A549 (cell line): ENCODE measurements around the gene ENDOG. TPM values are rescaled to one million over a fixed set of nuclear protein-coding genes. Genes with fewer than 3 reads are reported as not detected.
"Not testable (repeated sequence)": the region's sequence is repeated elsewhere in the genome, so short reads cannot be mapped to it uniquely, and the experiment has no call there.

ENCODE experiments used
- ATAC-seq, 2 experiments: fragments of 200-7000 bp in 1 of 2; fragments of >200 bp in 1 of 2; cut with Nextera tagmentation in 1 of 2; cut with Tn5 transposase in 1 of 2; 3 replicates each; pipeline versions ENCODE4 v1.8.0 to v1.9.1; 2018 to 2020; ENCODE audit warnings: mild to moderate bottlenecking in 1 of 2, moderate library complexity in 1 of 2
- CTCF ChIA-PET: fragments of 300-600 bp; sonication (Branson Sonifier 250); formaldehyde crosslinking; extraction: SDS; loops from one replicate; lab custom pipeline; 2021; ENCODE audit warnings: antibody characterized with exemption, inconsistent platforms; lab: Yijun Ruan, JAX
- POLR2A ChIA-PET: fragments of 350-600 bp; formaldehyde crosslinking; extraction: SDS; loops from one replicate; lab custom pipeline; 2021; ENCODE audit warnings: antibody characterized with exemption, inconsistent platforms; lab: Yijun Ruan, JAX
- DNase-seq, 2 experiments: peaks; one replicate each; pipeline versions ENCODE4 v3.0.0 to v3.0.0-alpha.2; 2011 to 2016; ENCODE audit warnings: low read depth in 1 of 2, low spot score in 1 of 2
- FAIRE-seq: peaks from 2 replicates; lab custom pipeline; 2011; peaks lifted over from hg19 to GRCh38; lab: Jason Lieb, UNC
- H3K27ac ChIP-seq, 2 experiments: fragments of >200 bp; sonication (Bioruptor Twin); formaldehyde crosslinking; 3 replicates each; pipeline ENCODE4 v1.5.1; 2016 to 2017
- H3K4me1 ChIP-seq: fragments of >200 bp; sonication (Bioruptor Twin); formaldehyde crosslinking; 3 replicates; pipeline ENCODE4 v1.6.1; 2016
- H3K4me2 ChIP-seq: fragments of >200 bp; sonication (Bioruptor Twin); formaldehyde crosslinking; 3 replicates; pipeline ENCODE4 v1.6.1; 2016
- H3K4me3 ChIP-seq: fragments of >200 bp; sonication (Bioruptor Twin); formaldehyde crosslinking; 3 replicates; pipeline ENCODE4 v1.5.1; 2016
- H3K9me3 ChIP-seq: fragments of >200 bp; sonication (Bioruptor Twin); formaldehyde crosslinking; 3 replicates; pipeline ENCODE4 v1.6.1; 2016
- EHMT2 ChIP-seq: fragments of 200-600 bp; sonication (generic); IDR thresholded peaks from 2 replicates; pipeline ENCODE4 v1.6.1; 2016; ENCODE audit warnings: antibody characterized with exemption, low read depth, mild to moderate bottlenecking, moderate library complexity
- MAFK ChIP-seq: fragments of 450-650 bp; IDR thresholded peaks from 2 replicates; pipeline ENCODE4 v1.6.1; 2014; ENCODE audit not compliant: partially characterized antibody
- WGBS: methylation state at CpG from one replicate; pipeline ENCODE4 v1.1.6; 2017; ENCODE audit errors: missing lambda C conversion rate; 5-methylcytosine and 5-hydroxymethylcytosine counted together
- polyA plus RNA-seq, 4 experiments: library from polyadenylated mRNA; depleted of rRNA in 3 of 4; stranded (reverse); fragments of >200 nt; fragmentation: RNase III in 1 of 4; extraction: RNeasy Plus Mini Kit Qiagen cat#74134 plus additional on column Dnase treatment in 1 of 4; gene quantifications; 2 replicates in 3 of 4; 3 replicates in 1 of 4; pipeline ENCODE4 v1.2.3, GENCODE V29; 2011 to 2017

ENDOG gene
- polyA plus RNA-seq, 2 of the 4 experiments (the other 2 are of a cell fraction): 12.8 to 18.6 TPM

GRCh38 chr9:128870128-128870940 is 52.0 kb downstream of the ENDOG start:
- peak in 1 of 2 experiments; percentile 32; a peak in 2 of 6 replicates for ATAC-seq
- CTCF ChIA-PET: interaction anchor here (0.7 to 3.0 kb wide), 3 partner anchors 11 to 746 kb away, joined by 3 to 20 read pairs (median 4); partner anchors contain the start of genes KYAT1 and LRRC8A
- H3K4me1 ChIP-seq: peaks cover 33% of the 10 kb centered on the region
- DNase-seq: no peak
- POLR2A ChIA-PET: interaction anchor here (0.7 kb wide), 1 partner anchor 213 kb away, joined by 3 read pairs; no protein-coding TSS in a partner anchor
- H3K9me3 ChIP-seq: no peaks in the 10 kb centered on the region
- TF ChIP-seq MAFK: peak; percentile 63
- TF ChIP-seq EHMT2: no peak
- WGBS: 74% methylated on average over 7 of the region's 7 CpGs
- peak overlapping the region; percentile 2 to 57; a peak in 2 of 6 replicates for H3K27ac ChIP-seq
- no peak overlapping the region for H3K4me2 ChIP-seq
- H3K4me3 ChIP-seq: no peak overlapping the region
- FAIRE-seq: no peak

GRCh38 chr9:128870941-128871265 is 52.6 kb downstream of the ENDOG start:
- Histone ChIP-seq H3K4me1 (peaks cover 38% of the 10 kb centered on the region), H3K27ac (peak overlapping the region in 1 of 2 experiments; percentile 57; a peak in 1 of 6 replicates)
- H3K9me3 ChIP-seq, H3K4me2 ChIP-seq, FAIRE-seq, DNase-seq, H3K4me3 ChIP-seq, ATAC-seq: not testable (repeated sequence)
- ChIA-PET POLR2A (interaction anchor here (0.7 kb wide), 1 partner anchor 214 kb away, joined by 3 read pairs; no protein-coding TSS in a partner anchor), CTCF (interaction anchor here (0.7 to 11.3 kb wide), 4 partner anchors 7 to 746 kb away, joined by 3 to 127 read pairs (median 12); partner anchors contain the start of genes KYAT1 and LRRC8A)
- 80% methylated on average over 7 of the region's 7 CpGs for WGBS

Other genes with a start within 250 kb of the ENDOG start
- 57.3 and 62.8 TPM in 2 replicates for gene DYNC2I2, start 161.7 kb upstream of the ENDOG start, polyA plus RNA-seq (2011; rRNA removed)
- 113 to 117 TPM (median 114 TPM) in 3 replicates for gene DYNC2I2, start 161.7 kb upstream of the ENDOG start, polyA plus RNA-seq (2017; fragmentation: RNase III; extraction: RNeasy Plus Mini Kit Qiagen cat#74134 plus additional on column Dnase treatment)
- 293 and 518 TPM in 2 replicates for gene SET, start 129.3 kb upstream of the ENDOG start, polyA plus RNA-seq (2011; rRNA removed)
- gene SET, start 129.3 kb upstream of the ENDOG start, polyA plus RNA-seq (2017; fragmentation: RNase III; extraction: RNeasy Plus Mini Kit Qiagen cat#74134 plus additional on column Dnase treatment): 538 to 546 TPM (median 544 TPM) in 3 replicates
- 7.6 and 9.0 TPM in 2 replicates for gene PKN3, start 116.0 kb upstream of the ENDOG start, polyA plus RNA-seq (2011; rRNA removed)
- 14.1 to 16.7 TPM (median 16.3 TPM) in 3 replicates for gene PKN3, start 116.0 kb upstream of the ENDOG start, polyA plus RNA-seq (2017; fragmentation: RNase III; extraction: RNeasy Plus Mini Kit Qiagen cat#74134 plus additional on column Dnase treatment)
- 37.6 and 55.5 TPM in 2 replicates for gene ZDHHC12, start 94.4 kb upstream of the ENDOG start, polyA plus RNA-seq (2011; rRNA removed)
- gene ZDHHC12, start 94.4 kb upstream of the ENDOG start, polyA plus RNA-seq (2017; fragmentation: RNase III; extraction: RNeasy Plus Mini Kit Qiagen cat#74134 plus additional on column Dnase treatment): 66.2 to 77.5 TPM (median 75.7 TPM) in 3 replicates
- 13.4 and 16.2 TPM in 2 replicates for gene ZER1, start 46.6 kb upstream of the ENDOG start, polyA plus RNA-seq (2011; rRNA removed)
- gene ZER1, start 46.6 kb upstream of the ENDOG start, polyA plus RNA-seq (2017; fragmentation: RNase III; extraction: RNeasy Plus Mini Kit Qiagen cat#74134 plus additional on column Dnase treatment): 8.1 to 10.8 TPM (median 9.1 TPM) in 3 replicates
- gene TBC1D13, start 31.2 kb upstream of the ENDOG start, polyA plus RNA-seq (2011; rRNA removed): 17.6 and 20.6 TPM in 2 replicates
- gene TBC1D13, start 31.2 kb upstream of the ENDOG start, polyA plus RNA-seq (2017; fragmentation: RNase III; extraction: RNeasy Plus Mini Kit Qiagen cat#74134 plus additional on column Dnase treatment): 12.4 to 14.0 TPM (median 13.9 TPM) in 3 replicates
- 24.3 and 25.8 TPM in 2 replicates for gene SPOUT1, start 11.3 kb downstream of the ENDOG start, polyA plus RNA-seq (2011; rRNA removed)
- gene SPOUT1, start 11.3 kb downstream of the ENDOG start, polyA plus RNA-seq (2017; fragmentation: RNase III; extraction: RNeasy Plus Mini Kit Qiagen cat#74134 plus additional on column Dnase treatment): 19.1 to 28.5 TPM (median 26.9 TPM) in 3 replicates
- gene KYAT1, start 63.5 kb downstream of the ENDOG start, polyA plus RNA-seq (2011; rRNA removed): 10.0 and 12.2 TPM in 2 replicates
- gene KYAT1, start 63.5 kb downstream of the ENDOG start, polyA plus RNA-seq (2017; fragmentation: RNase III; extraction: RNeasy Plus Mini Kit Qiagen cat#74134 plus additional on column Dnase treatment): 8.1 to 9.6 TPM (median 8.4 TPM) in 3 replicates
- 25.9 and 29.2 TPM in 2 replicates for gene LRRC8A, start 63.6 kb downstream of the ENDOG start, polyA plus RNA-seq (2011; rRNA removed)
- 22.6 to 23.1 TPM (median 22.9 TPM) in 3 replicates for gene LRRC8A, start 63.6 kb downstream of the ENDOG start, polyA plus RNA-seq (2017; fragmentation: RNase III; extraction: RNeasy Plus Mini Kit Qiagen cat#74134 plus additional on column Dnase treatment)
- gene PHYHD1, start 102.5 kb downstream of the ENDOG start, polyA plus RNA-seq (2011; rRNA removed): 0.12 TPM in 1 of 2 replicates, not detected in the other
- gene PHYHD1, start 102.5 kb downstream of the ENDOG start, polyA plus RNA-seq (2017; fragmentation: RNase III; extraction: RNeasy Plus Mini Kit Qiagen cat#74134 plus additional on column Dnase treatment): 0.12 TPM in 1 of 3 replicates, not detected in the others
- 25.4 and 27.8 TPM in 2 replicates for gene DOLK, start 129.1 kb downstream of the ENDOG start, polyA plus RNA-seq (2011; rRNA removed)
- 19.9 to 22.8 TPM (median 22.2 TPM) in 3 replicates for gene DOLK, start 129.1 kb downstream of the ENDOG start, polyA plus RNA-seq (2017; fragmentation: RNase III; extraction: RNeasy Plus Mini Kit Qiagen cat#74134 plus additional on column Dnase treatment)
- gene NUP188, start 129.2 kb downstream of the ENDOG start, polyA plus RNA-seq (2011; rRNA removed): 52.3 and 62.1 TPM in 2 replicates
- gene NUP188, start 129.2 kb downstream of the ENDOG start, polyA plus RNA-seq (2017; fragmentation: RNase III; extraction: RNeasy Plus Mini Kit Qiagen cat#74134 plus additional on column Dnase treatment): 29.2 to 37.9 TPM (median 33.2 TPM) in 3 replicates
- gene SH3GLB2, start 209.8 kb downstream of the ENDOG start, polyA plus RNA-seq (2011; rRNA removed): 28.3 and 30.0 TPM in 2 replicates
- 40.2 to 42.6 TPM (median 40.6 TPM) in 3 replicates for gene SH3GLB2, start 209.8 kb downstream of the ENDOG start, polyA plus RNA-seq (2017; fragmentation: RNase III; extraction: RNeasy Plus Mini Kit Qiagen cat#74134 plus additional on column Dnase treatment)
- gene MIGA2, start 218.1 kb downstream of the ENDOG start, polyA plus RNA-seq (2011; rRNA removed): 6.3 and 6.4 TPM in 2 replicates
- 12.8 to 16.1 TPM (median 15.1 TPM) in 3 replicates for gene MIGA2, start 218.1 kb downstream of the ENDOG start, polyA plus RNA-seq (2017; fragmentation: RNase III; extraction: RNeasy Plus Mini Kit Qiagen cat#74134 plus additional on column Dnase treatment)